GM12892 (cell line): ENCODE results near the gene NAA16.

Source experiments
- POLR2A ChIP-seq: IDR thresholded peaks from 2 replicates; pipeline ENCODE4 v1.6.1; 2011; ENCODE audit warnings: low read depth, low read length, control low read depth
- POLR2AphosphoS5 ChIP-seq: IDR thresholded peaks from 2 replicates; pipeline ENCODE4 v1.6.1; 2011; ENCODE audit warnings: low read depth, low read length, control low read depth

GRCh38 chr13:41408121-41408520, 97.1 kb downstream of the NAA16 start:
- no peak for TF ChIP-seq POLR2AphosphoS5
- no peak for TF ChIP-seq POLR2A
